ENCODE results near the gene IGSF9. TPM values are rescaled to one million over a fixed set of nuclear protein-coding genes. Genes with fewer than 3 reads are reported as not detected.

Gene IGSF9
- total and polyA plus RNA-seq, 4 donors, result 0.14 to 21.3 (median 16.1) TPM

GRCh38 chr1:159916242-159917051, 29.0 kb downstream of the IGSF9 start:
- TF ChIP-seq CTCF (IDR thresholded peaks at IDR 0.05; ENCODE audit: low read depth, low read length, missing input control), result no peak
- Histone ChIP-seq H3K4me1 (ENCODE audit: control insufficient read depth in 4 of 4, insufficient read depth in 4 of 4, low read length in 3 of 4) (peaks cover 0 to 4% (median 2%) of the 10 kb centered on the region in 4 donors), H3K9ac (ENCODE audit: low read depth in 1 of 2, low read length in 2 of 2) (no peak overlapping the region), H3K4me3 (ENCODE audit: low read depth in 1 of 3, low read length in 3 of 3) (no peak overlapping the region), H3K9me3 (ENCODE audit: control insufficient read depth in 4 of 4, low read length in 3 of 4) (no peaks in the 10 kb centered on the region), H3K27me3 (ENCODE audit: control insufficient read depth in 4 of 4, insufficient read depth in 4 of 4, low read length in 3 of 4) (no peaks in the 10 kb centered on the region), H3K36me3 (ENCODE audit: control insufficient read depth in 4 of 4, insufficient read depth in 3 of 4, low read depth in 1 of 4, low read length in 3 of 4) (peaks cover 8 to 31% (median 23%) of the 10 kb centered on the region in 4 donors), H3K27ac (ENCODE audit: low read depth in 1 of 2, low read length in 2 of 2) (no peak overlapping the region)
- DNase-seq (ENCODE audit: low spot score), result no peak
- whole genome bisulfite sequencing, result 76% methylated on average over 9 of the region's 9 CpGs

GRCh38 chr1:159915571-159916241, 29.7 kb downstream of the IGSF9 start:
- Histone ChIP-seq H3K27ac (ENCODE audit: low read depth in 1 of 2, low read length in 2 of 2) (no peak overlapping the region), H3K27me3 (ENCODE audit: control insufficient read depth in 4 of 4, insufficient read depth in 4 of 4, low read length in 3 of 4) (no peaks in the 10 kb centered on the region), H3K9ac (ENCODE audit: low read depth in 1 of 2, low read length in 2 of 2) (no peak overlapping the region), H3K36me3 (ENCODE audit: control insufficient read depth in 4 of 4, insufficient read depth in 3 of 4, low read depth in 1 of 4, low read length in 3 of 4) (peaks cover 8 to 31% (median 22%) of the 10 kb centered on the region in 4 donors), H3K4me3 (ENCODE audit: low read depth in 1 of 3, low read length in 3 of 3) (no peak overlapping the region), H3K9me3 (ENCODE audit: control insufficient read depth in 4 of 4, low read length in 3 of 4) (no peaks in the 10 kb centered on the region), H3K4me1 (ENCODE audit: control insufficient read depth in 4 of 4, insufficient read depth in 4 of 4, low read length in 3 of 4) (peaks cover 0 to 3% (median 0%) of the 10 kb centered on the region in 4 donors)
- 76% methylated on average over 5 of the region's 5 CpGs for WGBS
- TF ChIP-seq EGR1 (IDR thresholded peaks at IDR 0.05; ENCODE audit: low read depth in 2 of 2) (no peak), FOXA1 (IDR thresholded peaks at IDR 0.05) (no peak), TAF1 (conservative IDR thresholded peaks at IDR 0.05) (no peak), ZBTB33 (IDR thresholded peaks at IDR 0.05) (no peak), HNF4A (conservative IDR thresholded peaks at IDR 0.05) (no peak), CTCF (IDR thresholded peaks at IDR 0.05; ENCODE audit: low read depth, low read length, missing input control) (no peak), RXRA (IDR thresholded peaks at IDR 0.05) (no peak), REST (IDR thresholded peaks at IDR 0.05) (no peak), HNF4G (IDR thresholded peaks at IDR 0.05) (no peak), ATF3 (IDR thresholded peaks at IDR 0.05) (no peak), YY1 (IDR thresholded peaks at IDR 0.05) (no peak), FOXA2 (IDR thresholded peaks at IDR 0.05) (no peak), NR2F2 (IDR thresholded peaks at IDR 0.05) (no peak), MAX (IDR thresholded peaks at IDR 0.05) (no peak), JUND (IDR thresholded peaks at IDR 0.05) (no peak), RAD21 (IDR thresholded peaks at IDR 0.05) (no peak), SP1 (IDR thresholded peaks at IDR 0.05) (no peak)
- DNase-seq (ENCODE audit: low spot score), result no peak
